Stimulated activated CD4-positive, alpha-beta T cell treated with anti-CD3 and anti-CD28 coated beads, TNF-alpha, amount 100 ng/mL, for 24 hours (primary cell): Measurements from ENCODE around the gene HPCAL1.
A peak's percentile ranks its signal among the peaks of the same experiment; 100 is the strongest.

ENCODE experiments used
- DNase-seq, 3 experiments: peaks; one replicate each; pipeline ENCODE4 v3.0.0-alpha.2; 2020; ENCODE audit warnings: low read depth in 3 of 3

Gene HPCAL1

DNA sequence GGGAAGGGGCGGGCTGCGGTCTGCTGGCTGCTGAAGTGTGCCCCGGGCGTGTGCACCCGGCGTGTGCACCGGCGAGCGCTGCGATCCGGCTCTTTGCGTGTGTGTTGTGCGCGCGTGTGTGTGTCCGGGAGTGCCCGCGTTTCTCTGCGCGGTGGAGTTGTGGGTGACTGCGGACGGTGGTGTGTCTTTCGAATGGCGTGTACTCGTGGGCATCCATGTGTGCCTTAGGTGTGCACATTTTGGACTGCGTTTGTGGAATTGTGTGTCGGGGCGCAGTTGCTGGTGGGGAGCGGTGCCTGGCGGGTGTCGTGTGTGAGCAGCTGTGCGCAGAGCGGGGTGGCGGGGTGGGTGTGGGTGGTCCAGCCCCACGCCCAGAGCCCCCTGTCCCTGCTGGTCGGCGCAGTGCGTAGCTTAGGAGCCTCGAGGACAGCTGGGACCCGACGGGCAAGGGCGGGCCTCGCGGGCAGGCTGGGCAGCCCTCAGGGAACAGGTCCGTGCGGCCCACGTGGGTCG, 533 bp downstream of the HPCAL1 start:
- DNase-seq: peak in 1 of 3 experiments; percentile 27

DNA sequence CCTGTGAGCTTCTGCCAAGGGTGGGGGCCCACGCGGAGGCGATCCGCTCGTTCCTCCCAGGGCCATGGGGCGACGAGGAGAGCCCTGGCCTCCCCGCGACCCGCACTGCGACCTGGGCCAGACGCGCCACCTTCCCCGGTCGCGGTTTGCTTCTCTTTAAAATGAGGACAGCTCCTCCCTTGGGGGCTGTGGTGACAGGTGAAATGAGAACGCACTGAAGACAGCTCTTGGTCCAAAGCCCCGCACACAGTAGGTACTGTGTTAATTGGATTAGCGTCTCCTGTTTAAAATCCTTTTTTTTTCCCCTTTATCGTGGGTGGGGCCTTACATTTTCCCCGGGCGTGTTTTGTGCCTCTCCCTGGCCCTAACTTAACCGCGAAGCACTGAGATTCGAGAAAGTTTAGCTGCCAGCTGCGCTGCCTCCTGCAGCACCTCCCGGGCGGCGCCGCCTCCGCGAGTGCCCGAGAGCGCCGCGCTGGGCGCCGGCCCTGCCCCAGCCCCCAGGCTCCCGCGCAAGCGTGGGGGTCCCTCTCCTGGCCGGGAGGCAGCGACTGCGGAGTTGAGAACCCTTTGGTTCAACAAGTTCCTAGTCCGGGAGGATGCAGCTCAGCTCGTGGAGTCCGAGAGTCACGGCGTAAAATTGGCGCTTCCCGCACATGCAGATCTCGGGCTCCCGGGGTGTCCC, 1.1 kb downstream of the HPCAL1 start:
- peak in 1 of 3 experiments; percentile 38 for DNase-seq

- no peak for DNase-seq
Observed at GRCh38 chr2:10304458-10305253, 2.0 kb downstream of the HPCAL1 start.

GRCh38 chr2:10305254-10305635, 2.5 kb downstream of the HPCAL1 start:
- DNase-seq: peak in 1 of 3 experiments; percentile 42

DNA sequence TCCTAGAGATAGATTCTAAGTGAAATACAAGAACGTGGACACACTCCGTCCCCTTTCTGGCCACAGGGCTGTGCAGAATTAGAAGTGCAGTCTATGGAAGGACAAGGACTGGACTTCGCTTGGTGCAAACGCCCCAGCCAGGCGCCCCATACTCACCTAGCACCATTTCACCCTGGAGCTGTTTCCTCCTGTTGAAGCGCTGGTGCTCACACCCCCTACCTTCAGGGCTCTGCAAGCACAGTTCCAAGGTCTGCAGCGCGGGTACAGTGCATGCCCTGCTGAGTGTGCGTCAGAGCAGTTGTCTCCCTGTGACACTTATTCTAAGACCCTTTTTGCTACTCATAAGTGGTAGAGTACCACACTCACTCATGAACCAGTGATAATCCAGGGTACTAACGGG, 3.0 kb downstream of the HPCAL1 start:
- DNase-seq: peak in 1 of 3 experiments; percentile 44

- DNase-seq: no peak
Observed at GRCh38 chr2:10306901-10307463, 4.3 kb downstream of the HPCAL1 start.

- no peak for DNase-seq
Observed at GRCh38 chr2:10307561-10308156, 5.0 kb downstream of the HPCAL1 start.

GRCh38 chr2:10308866-10309265, 6.2 kb downstream of the HPCAL1 start:
- DNase-seq: no peak

DNA sequence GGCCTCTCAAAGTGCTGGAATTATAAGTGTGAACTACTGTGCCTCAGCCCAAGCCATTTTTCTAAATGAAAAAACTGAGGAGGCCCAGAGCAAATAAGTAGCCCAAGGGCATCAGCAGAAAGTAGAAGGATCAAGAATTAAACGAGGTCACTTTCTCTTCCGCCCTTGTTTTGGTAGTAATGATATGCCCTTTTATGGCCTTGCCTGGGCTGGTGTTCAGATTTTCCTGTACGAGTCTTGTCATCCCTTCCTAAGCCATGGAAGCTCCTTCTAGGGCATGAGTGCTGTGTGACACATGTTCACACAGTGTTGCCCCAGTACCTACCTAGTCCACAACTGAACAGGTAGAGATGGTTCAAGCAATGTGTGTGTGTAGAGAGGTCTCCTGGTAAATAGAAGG, 6.6 kb downstream of the HPCAL1 start:
- no peak for DNase-seq

GRCh38 chr2:10310309-10310888, 7.7 kb downstream of the HPCAL1 start:
- no peak for DNase-seq

GRCh38 chr2:10311736-10312135, 9.0 kb downstream of the HPCAL1 start:
- DNase-seq: no peak

DNA sequence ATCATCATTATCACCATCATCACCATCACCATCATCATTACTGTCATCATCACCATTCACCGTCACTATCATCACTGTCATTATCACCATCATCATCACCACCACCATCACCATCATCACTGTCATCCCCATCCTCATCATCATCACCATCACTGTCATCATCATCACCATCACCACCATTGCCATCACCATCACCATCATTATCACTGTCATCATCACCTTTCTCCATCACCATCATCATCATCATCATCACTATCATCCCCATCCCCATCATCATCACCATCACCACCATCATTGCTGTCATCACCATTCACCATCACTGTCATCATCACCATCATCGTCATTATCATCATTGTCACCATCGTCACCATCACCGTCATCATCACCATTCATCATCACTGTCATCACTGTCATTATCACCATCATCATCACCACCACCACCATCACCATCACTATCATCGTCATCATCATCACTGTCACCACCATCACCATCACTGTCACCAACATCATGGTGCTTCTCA, 9.8 kb downstream of the HPCAL1 start:
- DNase-seq: no peak

- DNase-seq: no peak
Observed at GRCh38 chr2:10316336-10316735, 13.6 kb downstream of the HPCAL1 start.

GRCh38 chr2:10316860-10317259, 14.2 kb downstream of the HPCAL1 start:
- no peak for DNase-seq

DNA sequence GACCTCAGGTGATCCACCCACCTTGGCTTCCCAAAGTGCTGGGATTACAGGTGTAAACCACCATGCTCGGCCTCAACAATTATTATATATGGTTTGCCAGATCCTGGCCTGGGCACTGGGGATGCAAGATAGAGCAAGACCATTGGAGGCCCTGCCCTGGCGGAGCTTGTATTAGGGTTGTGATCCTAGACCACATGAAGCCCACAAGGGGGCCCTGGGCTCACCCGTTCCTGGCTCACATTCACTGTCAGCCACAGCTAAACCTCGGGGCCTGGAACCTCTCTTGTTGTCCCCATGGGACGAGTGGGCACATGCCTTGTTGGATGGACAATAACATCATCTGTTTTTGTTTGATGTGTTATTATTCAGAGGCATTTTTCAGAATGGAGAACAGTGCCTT, 14.9 kb downstream of the HPCAL1 start:
- no peak for DNase-seq

DNA sequence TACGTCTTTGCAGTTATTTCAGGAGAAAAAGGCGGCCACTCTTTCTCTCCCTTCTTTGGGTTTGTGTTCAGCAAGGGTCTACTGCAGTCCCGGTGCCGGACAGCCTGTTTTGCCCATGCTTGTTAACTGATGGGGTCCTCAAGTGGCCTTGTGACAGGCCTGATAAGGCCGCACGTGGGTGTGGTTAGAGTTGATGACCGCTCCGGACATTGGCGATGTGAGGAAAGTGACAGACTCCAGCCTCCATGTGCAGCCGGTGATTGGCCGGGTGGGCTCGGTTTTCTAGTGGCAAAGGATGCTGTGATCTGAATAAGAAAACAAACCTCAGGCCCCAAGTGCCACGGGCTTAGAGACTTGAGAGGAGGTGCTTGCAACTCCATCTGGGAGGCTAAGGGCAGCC, 15.6 kb downstream of the HPCAL1 start:
- DNase-seq: no peak

DNA sequence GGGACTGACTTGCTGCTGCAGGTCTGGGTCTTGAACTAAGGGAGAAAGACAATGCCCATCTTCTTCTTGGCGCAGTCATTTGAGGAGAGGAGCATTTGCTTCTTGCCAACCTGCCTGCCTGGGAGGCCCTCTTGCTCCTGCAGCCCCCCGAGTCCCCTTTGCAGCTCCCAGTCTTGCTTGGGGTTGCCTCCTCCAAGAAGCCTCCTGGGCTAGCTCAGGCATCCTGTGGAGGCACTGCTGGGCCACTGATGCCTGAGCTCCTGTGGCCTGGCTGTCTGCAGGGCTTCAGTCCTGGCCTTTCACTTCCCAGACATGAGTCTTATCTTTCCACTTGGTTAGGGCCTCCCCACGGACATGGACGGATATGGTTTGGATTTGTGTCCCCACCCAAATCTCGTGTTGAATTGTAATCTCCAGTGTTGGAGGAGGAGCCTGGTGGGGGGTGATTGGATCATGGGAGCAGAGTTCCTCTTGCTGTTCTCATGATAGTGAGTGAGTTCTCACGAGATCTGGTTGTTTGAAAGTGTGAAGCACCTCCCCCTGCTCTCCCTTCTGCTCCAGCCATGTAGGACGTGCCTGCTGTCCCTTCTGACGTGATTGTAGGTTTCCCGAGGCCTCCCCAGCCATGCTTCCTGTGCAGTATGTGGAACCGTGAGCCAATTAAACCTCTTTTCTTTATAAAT, 17.3 kb downstream of the HPCAL1 start:
- no peak for DNase-seq

- no peak for DNase-seq
Observed at GRCh38 chr2:10320575-10320931, 17.8 kb downstream of the HPCAL1 start.

- DNase-seq: no peak
Observed at GRCh38 chr2:10320933-10321332, 18.2 kb downstream of the HPCAL1 start.

DNA sequence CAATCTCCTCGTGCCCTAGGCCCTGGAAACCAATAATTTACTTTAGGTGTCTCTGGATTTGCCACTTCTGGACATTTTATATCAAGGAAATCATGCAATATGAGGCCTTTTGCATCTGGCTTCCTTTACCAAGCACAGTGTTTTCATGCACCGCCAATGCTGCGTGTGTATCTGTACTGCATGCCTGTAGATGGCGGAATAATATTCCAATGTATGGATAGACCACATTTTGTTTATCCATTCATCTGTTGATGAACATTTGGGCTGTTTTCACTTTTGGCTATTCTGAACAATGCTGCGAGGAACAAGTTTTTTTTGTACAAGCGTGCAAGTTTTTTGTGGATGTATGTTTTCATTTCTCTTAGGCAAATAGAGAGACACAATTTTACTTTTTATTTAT, 18.9 kb downstream of the HPCAL1 start:
- no peak for DNase-seq

DNA sequence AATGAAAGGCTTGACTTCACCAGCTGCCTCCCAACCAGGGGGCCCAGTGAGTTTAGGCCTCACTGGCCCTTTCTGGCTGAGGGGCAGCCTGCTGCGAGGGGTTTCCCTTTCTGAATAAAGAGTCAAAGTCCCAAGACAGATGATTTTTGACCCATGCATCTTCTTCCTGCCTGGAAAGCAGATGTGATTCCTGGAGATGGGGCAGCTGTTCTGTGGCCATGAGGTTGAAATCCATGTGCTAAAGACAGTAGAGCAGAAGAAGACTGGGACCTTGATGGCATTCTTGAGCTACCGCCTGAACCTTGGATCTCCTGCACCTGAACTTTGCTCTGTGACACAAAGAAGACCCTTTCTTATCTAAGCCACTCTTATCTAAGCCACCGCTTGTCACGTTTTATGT, 19.8 kb downstream of the HPCAL1 start:
- no peak for DNase-seq
